Gastroesophageal sphincter (tissue), 4 donors: ENCODE data around the gene DIP2C. TPM values are rescaled to one million over a fixed set of nuclear protein-coding genes. Genes with fewer than 3 reads are reported as not detected.
"Not testable (repeated sequence)": the region's sequence is repeated elsewhere in the genome, so short reads cannot be mapped to it uniquely, and the experiment has no call there.

Experiments
- ATAC-seq: fragments of 150-250 bp; one replicate; pipeline ENCODE4 v1.9.1; 2016; ENCODE audit warnings: mild to moderate bottlenecking, moderate library complexity
- H3K27ac ChIP-seq, 4 donors: fragments of 200-600 bp; sonication (generic) in 3 of 4; 1 replicate in 3 of 4; 2 replicates in 1 of 4; pipeline ENCODE4 v1.5.1; 2016 to 2019
- H3K27me3 ChIP-seq: fragments of 200-600 bp; sonication (generic); one replicate; pipeline ENCODE4 v1.5.1; 2019
- H3K36me3 ChIP-seq, 2 donors: fragments of 200-600 bp; sonication (generic); one replicate each; pipeline ENCODE4 v1.5.1; 2019; ENCODE audit warnings: control low read depth in 1 of 2
- H3K4me1 ChIP-seq, 3 donors: fragments of 200-600 bp; sonication (generic); 1 replicate in 2 of 3; 2 replicates in 1 of 3; pipeline ENCODE4 v1.5.1; 2016 to 2019; ENCODE audit warnings: control low read depth in 2 of 3
- H3K4me3 ChIP-seq, 2 donors: fragments of 200-600 bp; sonication (generic); one replicate each; pipeline ENCODE4 v1.5.1; 2019; ENCODE audit warnings: mild to moderate bottlenecking in 1 of 2, moderate library complexity in 1 of 2
- H3K9me3 ChIP-seq, 3 donors: fragments of 200-600 bp; sonication (generic); one replicate each; pipeline ENCODE4 v1.5.1; 2017 to 2019; ENCODE audit warnings: control low read depth in 2 of 3
- EP300 ChIP-seq: sonication (generic); formaldehyde crosslinking; IDR thresholded peaks from one replicate; pipeline ENCODE4 v1.6.1; 2017; ENCODE audit warnings: antibody characterized with exemption, mild to moderate bottlenecking
- POLR2A ChIP-seq, 2 donors: fragments of 450-650 bp; IDR thresholded peaks; one replicate each; pipeline ENCODE4 v1.6.1; 2017; ENCODE audit warnings: antibody characterized with exemption in 2 of 2, mild to moderate bottlenecking in 2 of 2, moderate library complexity in 1 of 2
- POLR2AphosphoS5 ChIP-seq: sonication (generic); formaldehyde crosslinking; IDR thresholded peaks from one replicate; pipeline ENCODE4 v1.6.1; 2017; ENCODE audit warnings: antibody characterized with exemption
- WGBS, 2 donors: methylation state at CpG; one replicate each; pipeline ENCODE4 v1.1.5; 2018; ENCODE audit warnings: low coverage in 1 of 2; 5-methylcytosine and 5-hydroxymethylcytosine counted together
- total RNA-seq, 4 donors: library from RNA; depleted of rRNA; stranded (reverse); fragments of >200 nt; gene quantifications; one replicate each; pipeline ENCODE4 v1.1.0, GENCODE V29; 2016
- TF ChIP-seq, protein P1 (sequence below), 4 experiments: fragments of 200-600 bp in 2 of 4; fragments of 450-650 bp in 2 of 4; sonication (generic) in 1 of 4; IDR thresholded peaks; one replicate each; pipeline ENCODE4 v1.5.1; 2017 to 2019; ENCODE audit warnings: antibody characterized with exemption in 4 of 4, mild to moderate bottlenecking in 2 of 4, moderate library complexity in 2 of 4

Gene DIP2C
- total RNA-seq, 4 donors from 2014 or later: 40.8 to 73.8 (median 47.7) TPM

DNA sequence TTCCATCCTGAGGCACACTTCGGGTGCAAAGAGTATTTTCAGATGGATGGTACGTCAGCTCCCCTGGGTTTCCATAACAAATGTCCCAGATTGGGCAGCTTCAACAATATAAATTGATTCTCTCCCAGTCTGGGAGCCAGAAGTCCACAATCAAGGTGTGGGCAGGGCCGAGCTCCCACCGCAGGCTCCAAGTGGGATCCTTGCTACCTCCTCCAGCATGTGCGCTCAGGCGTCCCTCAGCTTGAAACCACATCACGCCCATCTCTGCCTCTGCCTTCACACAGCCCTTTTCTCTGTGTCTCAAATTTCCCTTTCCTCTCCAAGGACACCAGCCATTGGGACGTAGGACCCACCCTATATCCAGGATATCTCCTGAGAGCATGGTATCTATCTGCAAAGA is 153.5 kb downstream of the DIP2C start:
- H3K27ac ChIP-seq: no peak overlapping the region
- H3K4me1 ChIP-seq: peaks cover 0 to 26% (median 0%) of the 10 kb centered on the region in 3 donors
- TF ChIP-seq, protein P1, sequence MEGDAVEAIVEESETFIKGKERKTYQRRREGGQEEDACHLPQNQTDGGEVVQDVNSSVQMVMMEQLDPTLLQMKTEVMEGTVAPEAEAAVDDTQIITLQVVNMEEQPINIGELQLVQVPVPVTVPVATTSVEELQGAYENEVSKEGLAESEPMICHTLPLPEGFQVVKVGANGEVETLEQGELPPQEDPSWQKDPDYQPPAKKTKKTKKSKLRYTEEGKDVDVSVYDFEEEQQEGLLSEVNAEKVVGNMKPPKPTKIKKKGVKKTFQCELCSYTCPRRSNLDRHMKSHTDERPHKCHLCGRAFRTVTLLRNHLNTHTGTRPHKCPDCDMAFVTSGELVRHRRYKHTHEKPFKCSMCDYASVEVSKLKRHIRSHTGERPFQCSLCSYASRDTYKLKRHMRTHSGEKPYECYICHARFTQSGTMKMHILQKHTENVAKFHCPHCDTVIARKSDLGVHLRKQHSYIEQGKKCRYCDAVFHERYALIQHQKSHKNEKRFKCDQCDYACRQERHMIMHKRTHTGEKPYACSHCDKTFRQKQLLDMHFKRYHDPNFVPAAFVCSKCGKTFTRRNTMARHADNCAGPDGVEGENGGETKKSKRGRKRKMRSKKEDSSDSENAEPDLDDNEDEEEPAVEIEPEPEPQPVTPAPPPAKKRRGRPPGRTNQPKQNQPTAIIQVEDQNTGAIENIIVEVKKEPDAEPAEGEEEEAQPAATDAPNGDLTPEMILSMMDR (IDR thresholded peaks at IDR 0.05): no peak
- TF ChIP-seq POLR2AphosphoS5 (no peak), EP300 (no peak), POLR2A (IDR thresholded peaks at IDR 0.05) (no peak)
- no peaks in the 10 kb centered on the region for H3K9me3 ChIP-seq
- no peaks in the 10 kb centered on the region for H3K27me3 ChIP-seq
- ATAC-seq: no peak
- no peaks in the 10 kb centered on the region for H3K36me3 ChIP-seq
- H3K4me3 ChIP-seq: no peak overlapping the region
- WGBS, 2 donors: 88 to 91% methylated on average over 8 of the region's 8 CpGs

DNA sequence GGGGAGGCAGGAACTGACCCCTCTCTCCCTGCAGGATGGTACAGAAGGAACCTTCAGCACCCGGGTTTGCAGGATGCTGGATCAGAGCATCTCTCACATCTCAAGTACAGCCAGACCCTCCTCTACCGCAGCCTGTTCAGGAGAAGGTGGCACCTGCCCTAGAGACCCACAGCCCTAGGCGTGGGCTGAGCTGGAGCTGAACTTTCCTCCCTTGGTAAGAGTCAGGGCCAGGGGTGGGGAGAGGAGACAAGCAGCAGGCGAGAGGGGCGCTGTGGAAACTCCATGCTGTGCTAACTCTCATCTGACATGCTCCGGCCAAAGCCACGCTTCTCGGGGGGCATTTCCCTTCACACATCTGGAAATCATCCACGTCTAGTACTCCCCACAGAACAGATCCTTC is 154.4 kb downstream of the DIP2C start:
- H3K27ac ChIP-seq: no peak overlapping the region
- ATAC-seq: no peak
- no peaks in the 10 kb centered on the region for H3K36me3 ChIP-seq
- WGBS, 2 donors: 77 to 95% methylated on average over 3 to 5 of the region's 9 CpGs
- no peak for TF ChIP-seq POLR2A (IDR thresholded peaks at IDR 0.05)
- TF ChIP-seq, protein P1 (IDR thresholded peaks at IDR 0.05): no peak
- TF ChIP-seq EP300: no peak
- TF ChIP-seq POLR2AphosphoS5: no peak
- H3K27me3 ChIP-seq: no peaks in the 10 kb centered on the region
- H3K9me3 ChIP-seq: no peaks in the 10 kb centered on the region
- H3K4me1 ChIP-seq: peaks cover 0 to 29% (median 0%) of the 10 kb centered on the region in 3 donors
- H3K4me3 ChIP-seq: no peak overlapping the region

DNA sequence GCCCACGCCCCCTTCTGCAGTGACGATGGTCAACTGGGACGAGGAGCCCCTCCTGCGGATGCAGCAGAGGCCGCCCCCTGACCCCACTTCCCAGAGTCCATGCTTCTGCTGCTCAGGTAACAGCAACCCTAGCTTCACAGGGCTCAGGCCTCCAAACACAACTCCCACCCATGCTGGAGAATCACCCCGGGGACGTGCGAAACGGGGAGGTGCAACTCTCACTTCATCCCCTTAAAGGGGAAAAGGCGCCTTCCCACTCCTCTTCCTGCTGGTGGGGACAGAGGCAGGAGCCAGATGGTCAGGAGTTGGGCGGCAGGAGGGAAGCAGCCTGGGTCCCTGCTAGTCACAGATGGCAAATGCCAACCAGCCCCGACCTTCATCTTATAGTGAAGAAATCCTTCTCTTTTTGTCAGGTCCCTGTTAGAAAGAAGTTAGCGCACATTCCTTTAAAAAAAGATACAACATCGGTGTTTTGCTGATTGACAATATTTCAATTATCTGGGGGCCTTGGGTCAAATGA is 155.4 kb downstream of the DIP2C start:
- H3K4me1 ChIP-seq: peaks cover 0 to 39% (median 0%) of the 10 kb centered on the region in 3 donors
- no peak overlapping the region for H3K27ac ChIP-seq
- H3K9me3 ChIP-seq: no peaks in the 10 kb centered on the region
- ATAC-seq: no peak
- H3K27me3 ChIP-seq: no peaks in the 10 kb centered on the region
- 83 to 91% methylated on average over 4 to 7 of the region's 14 CpGs for WGBS, 2 donors
- no peaks in the 10 kb centered on the region for H3K36me3 ChIP-seq
- TF ChIP-seq, protein P1 (IDR thresholded peaks at IDR 0.05): no peak
- TF ChIP-seq POLR2A (IDR thresholded peaks at IDR 0.05): no peak
- no peak for TF ChIP-seq EP300
- no peak for TF ChIP-seq POLR2AphosphoS5
- H3K4me3 ChIP-seq: no peak overlapping the region

- WGBS, 2 donors: 97% methylated on average over 5 of the region's 7 CpGs; no CpG with 5 or more reads in 1 of the 2 donors
- Histone ChIP-seq H3K27me3 (no peaks in the 10 kb centered on the region), H3K9me3 (no peaks in the 10 kb centered on the region), H3K4me3 (no peak overlapping the region), H3K27ac (no peak overlapping the region), H3K4me1 (peaks cover 0 to 44% (median 0%) of the 10 kb centered on the region in 3 donors), H3K36me3 (no peaks in the 10 kb centered on the region)
- TF ChIP-seq POLR2AphosphoS5 (no peak), POLR2A (IDR thresholded peaks at IDR 0.05) (no peak), EP300 (no peak)
- TF ChIP-seq, protein P1 (IDR thresholded peaks at IDR 0.05): no peak
- ATAC-seq: no peak
Observed at GRCh38 chr10:533611-534010, 155.9 kb downstream of the DIP2C start.

DNA sequence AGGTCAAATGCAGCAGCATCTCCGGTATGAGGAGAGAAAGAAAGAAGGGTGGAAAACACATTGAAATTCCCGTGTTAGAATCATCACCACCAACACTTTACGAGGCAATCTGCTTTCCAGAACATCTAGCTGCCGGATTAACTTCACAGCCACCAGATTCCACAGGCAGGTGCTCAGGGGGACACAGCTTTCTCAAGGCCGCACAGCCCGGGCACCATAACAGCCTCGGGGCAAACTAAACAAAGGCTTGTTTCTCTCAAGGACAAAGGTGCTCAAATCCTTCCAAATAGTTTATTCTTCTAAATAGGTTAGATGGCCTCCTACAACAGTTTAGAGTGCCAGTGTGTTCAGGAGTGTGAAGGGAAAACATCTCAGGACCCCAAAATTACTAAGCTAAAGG is 156.3 kb downstream of the DIP2C start:
- H3K36me3 ChIP-seq: no peaks in the 10 kb centered on the region
- no peak for ATAC-seq
- H3K4me1 ChIP-seq: peaks cover 0 to 48% (median 0%) of the 10 kb centered on the region in 3 donors
- TF ChIP-seq POLR2A (IDR thresholded peaks at IDR 0.05): no peak
- no peak for TF ChIP-seq POLR2AphosphoS5
- TF ChIP-seq, protein P1 (IDR thresholded peaks at IDR 0.05): no peak
- no peak for TF ChIP-seq EP300
- WGBS, 2 donors: 81% methylated on average over 6 of the region's 7 CpGs; no CpG with 5 or more reads in 1 of the 2 donors
- H3K27me3 ChIP-seq: no peaks in the 10 kb centered on the region
- no peaks in the 10 kb centered on the region for H3K9me3 ChIP-seq
- H3K4me3 ChIP-seq: no peak overlapping the region
- no peak overlapping the region for H3K27ac ChIP-seq

GRCh38 chr10:532331-532730 is 157.1 kb downstream of the DIP2C start:
- 81 to 86% methylated on average over 2 of the region's 2 CpGs for whole genome bisulfite sequencing, 2 donors
- not testable (repeated sequence) for H3K27me3 ChIP-seq, ATAC-seq

More at GRCh38 chr10:532331-532730, 157.1 kb downstream of the DIP2C start:
- peaks cover 0 to 41% (median 0%) of the 10 kb centered on the region in 3 donors for H3K4me1 ChIP-seq
- not testable (repeated sequence) for H3K36me3 ChIP-seq, H3K27ac ChIP-seq, H3K9me3 ChIP-seq, H3K4me3 ChIP-seq
